ENCODE results near the gene UPK3BL1.
"Not testable (repeated sequence)": the region's sequence is repeated elsewhere in the genome, so short reads cannot be mapped to it uniquely, and the experiment has no call there.

The UPK3BL1 gene

GRCh38 chr7:102671956-102672307 is 29.3 kb upstream of the UPK3BL1 start:
- WGBS, result no CpG with 5 or more reads among the region's 9 CpGs
- H3K36me3 ChIP-seq (ENCODE audit: control insufficient read depth in 1 of 2, insufficient read depth in 2 of 2, low read depth in 1 of 2, low read length in 2 of 2); H2BK12ac ChIP-seq (ENCODE audit: low read length in 2 of 2): not testable (repeated sequence)

DNA sequence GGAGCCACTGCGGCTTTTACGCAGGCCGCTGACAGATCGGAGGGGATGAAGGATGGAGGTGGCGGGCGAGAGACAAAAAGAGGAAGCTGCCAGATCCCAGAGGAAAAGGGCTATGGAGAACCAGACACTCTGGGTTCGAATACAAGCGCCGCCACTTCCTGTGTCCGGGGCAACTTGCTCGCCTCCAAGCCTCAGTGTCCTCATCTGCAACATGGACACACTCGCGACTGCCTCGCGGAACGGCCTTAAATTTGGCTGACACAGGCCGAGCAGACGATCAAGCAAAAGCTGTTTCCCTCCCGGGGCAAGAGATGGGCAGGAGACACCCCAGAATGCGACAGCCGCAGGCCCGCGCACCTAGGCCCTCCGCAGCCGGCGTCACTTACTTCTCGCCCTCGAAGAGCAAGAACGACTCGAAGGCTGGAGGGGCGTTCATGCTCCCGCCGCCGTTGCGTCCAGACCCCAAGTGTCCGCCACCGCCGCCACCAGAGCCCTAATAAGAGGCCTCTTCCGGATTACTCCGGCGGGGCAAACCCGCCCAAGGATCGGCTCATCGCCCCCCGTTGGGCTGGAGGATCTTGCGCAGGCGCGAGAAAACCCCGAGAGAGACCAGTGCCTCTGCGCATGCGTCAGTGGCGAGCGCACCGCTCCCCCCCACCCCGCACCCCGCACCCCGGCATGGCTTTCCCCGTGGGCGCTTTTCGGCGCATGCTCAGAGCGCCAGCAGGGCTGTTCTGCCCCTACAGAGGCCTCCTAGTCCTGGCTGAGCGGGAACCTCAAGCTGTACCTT is 28.8 kb upstream of the UPK3BL1 start, which contains the start of gene POLR2J2:
Gene POLR2J2 (minus strand): TSS at position 498 of the 790 bp plus-strand sequence. CDS start 62 bp downstream, at position 436.
- H3K4me1 ChIP-seq (ENCODE audit: control insufficient read depth, insufficient read depth, low read depth, low read length); H3K18ac ChIP-seq (ENCODE audit: low read depth in 1 of 2, low read length in 2 of 2); H3K27ac ChIP-seq (ENCODE audit: low read length, poor library complexity, severe bottlenecking); H3K14ac ChIP-seq (ENCODE audit: low read length in 2 of 2); H2BK5ac ChIP-seq (ENCODE audit: low read depth, low read length, poor library complexity, severe bottlenecking); DNase-seq; H3K9me3 ChIP-seq (ENCODE audit: control insufficient read depth, low read length); H4K91ac ChIP-seq (ENCODE audit: low read length); H2BK120ac ChIP-seq (ENCODE audit: low read depth, low read length); H3K4me2 ChIP-seq (ENCODE audit: low read length, poor library complexity, severe bottlenecking); H3K79me1 ChIP-seq (replicated peaks; ENCODE audit: low read length, poor library complexity, severe bottlenecking); H3K27me3 ChIP-seq (ENCODE audit: control insufficient read depth in 1 of 2, insufficient read depth in 1 of 2, low read length in 2 of 2); H2BK12ac ChIP-seq (ENCODE audit: low read length in 2 of 2); H3K4ac ChIP-seq (ENCODE audit: low read depth in 1 of 2, low read length in 2 of 2); H2AFZ ChIP-seq (ENCODE audit: low read depth, low read length); H3K36me3 ChIP-seq (ENCODE audit: control insufficient read depth in 1 of 2, insufficient read depth in 2 of 2, low read depth in 1 of 2, low read length in 2 of 2); H3K4me3 ChIP-seq (ENCODE audit: insufficient read depth in 1 of 2, low read depth in 1 of 2, low read length in 2 of 2); H2AK5ac ChIP-seq (ENCODE audit: low read length, severe bottlenecking); H3K9ac ChIP-seq (ENCODE audit: low read length); H2BK15ac ChIP-seq (ENCODE audit: low read depth, poor library complexity, severe bottlenecking); H4K8ac ChIP-seq (ENCODE audit: low read length); H3K23ac ChIP-seq (ENCODE audit: low read length in 2 of 2): not testable (repeated sequence)
- no CpG with 5 or more reads among the region's 63 CpGs for WGBS

More at GRCh38 chr7:102671956-102672307, 29.3 kb upstream of the UPK3BL1 start:
- H2BK120ac ChIP-seq (ENCODE audit: low read depth, low read length); H2BK5ac ChIP-seq (ENCODE audit: low read depth, low read length, poor library complexity, severe bottlenecking); H3K4me1 ChIP-seq (ENCODE audit: control insufficient read depth, insufficient read depth, low read depth, low read length); DNase-seq; H3K79me1 ChIP-seq (replicated peaks; ENCODE audit: low read length, poor library complexity, severe bottlenecking); H3K4me3 ChIP-seq (ENCODE audit: insufficient read depth in 1 of 2, low read depth in 1 of 2, low read length in 2 of 2); H3K23ac ChIP-seq (ENCODE audit: low read length in 2 of 2); H2BK15ac ChIP-seq (ENCODE audit: low read depth, poor library complexity, severe bottlenecking); H3K18ac ChIP-seq (ENCODE audit: low read depth in 1 of 2, low read length in 2 of 2); H2AK5ac ChIP-seq (ENCODE audit: low read length, severe bottlenecking); H4K91ac ChIP-seq (ENCODE audit: low read length); H3K4me2 ChIP-seq (ENCODE audit: low read length, poor library complexity, severe bottlenecking); H3K4ac ChIP-seq (ENCODE audit: low read depth in 1 of 2, low read length in 2 of 2); H3K14ac ChIP-seq (ENCODE audit: low read length in 2 of 2); H3K27me3 ChIP-seq (ENCODE audit: control insufficient read depth in 1 of 2, insufficient read depth in 1 of 2, low read length in 2 of 2); H2AFZ ChIP-seq (ENCODE audit: low read depth, low read length); H3K9me3 ChIP-seq (ENCODE audit: control insufficient read depth, low read length); H4K8ac ChIP-seq (ENCODE audit: low read length); H3K9ac ChIP-seq (ENCODE audit: low read length); H3K27ac ChIP-seq (ENCODE audit: low read length, poor library complexity, severe bottlenecking): not testable (repeated sequence)

DNA sequence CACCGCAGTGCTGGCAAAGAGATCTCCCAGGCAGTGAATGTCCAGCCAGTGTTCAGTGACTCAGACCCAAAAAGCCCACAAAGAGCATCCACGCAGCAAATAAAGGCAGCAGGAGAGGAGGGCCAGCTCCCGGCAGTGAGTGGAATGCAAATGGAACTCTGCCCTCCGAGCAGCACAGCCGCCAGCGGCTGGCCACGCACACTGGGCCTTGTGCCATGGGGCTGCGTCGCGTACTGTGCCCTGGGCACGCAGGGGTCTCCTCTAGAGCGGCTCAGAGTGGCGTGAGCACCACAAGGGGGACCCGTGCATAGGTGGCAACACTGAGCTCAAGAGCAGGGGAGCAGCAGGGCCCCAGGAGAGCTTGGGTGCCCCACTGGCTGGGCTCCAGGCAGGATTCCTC is 24.9 kb upstream of the UPK3BL1 start:
- H3K9me3 ChIP-seq (ENCODE audit: control insufficient read depth, low read length); H3K27ac ChIP-seq (ENCODE audit: low read length, poor library complexity, severe bottlenecking); H3K9ac ChIP-seq (ENCODE audit: low read length); H4K91ac ChIP-seq (ENCODE audit: low read length); H3K14ac ChIP-seq (ENCODE audit: low read length in 2 of 2); H2BK5ac ChIP-seq (ENCODE audit: low read depth, low read length, poor library complexity, severe bottlenecking); H2AFZ ChIP-seq (ENCODE audit: low read depth, low read length); H3K79me1 ChIP-seq (replicated peaks; ENCODE audit: low read length, poor library complexity, severe bottlenecking); H4K8ac ChIP-seq (ENCODE audit: low read length); H2BK120ac ChIP-seq (ENCODE audit: low read depth, low read length); H3K27me3 ChIP-seq (ENCODE audit: control insufficient read depth in 1 of 2, insufficient read depth in 1 of 2, low read length in 2 of 2); H3K4me1 ChIP-seq (ENCODE audit: control insufficient read depth, insufficient read depth, low read depth, low read length); H3K36me3 ChIP-seq (ENCODE audit: control insufficient read depth in 1 of 2, insufficient read depth in 2 of 2, low read depth in 1 of 2, low read length in 2 of 2); DNase-seq; H3K18ac ChIP-seq (ENCODE audit: low read depth in 1 of 2, low read length in 2 of 2); H3K4me3 ChIP-seq (ENCODE audit: insufficient read depth in 1 of 2, low read depth in 1 of 2, low read length in 2 of 2); H2AK5ac ChIP-seq (ENCODE audit: low read length, severe bottlenecking); H3K23ac ChIP-seq (ENCODE audit: low read length in 2 of 2); H2BK12ac ChIP-seq (ENCODE audit: low read length in 2 of 2); H3K4ac ChIP-seq (ENCODE audit: low read depth in 1 of 2, low read length in 2 of 2); H3K4me2 ChIP-seq (ENCODE audit: low read length, poor library complexity, severe bottlenecking); H2BK15ac ChIP-seq (ENCODE audit: low read depth, poor library complexity, severe bottlenecking): not testable (repeated sequence)
- WGBS, result no CpG with 5 or more reads among the region's 14 CpGs

- H3K27ac ChIP-seq (ENCODE audit: low read length, poor library complexity, severe bottlenecking); H3K4ac ChIP-seq (ENCODE audit: low read depth in 1 of 2, low read length in 2 of 2); H3K9me3 ChIP-seq (ENCODE audit: control insufficient read depth, low read length); H3K9ac ChIP-seq (ENCODE audit: low read length); H2AFZ ChIP-seq (ENCODE audit: low read depth, low read length); H3K14ac ChIP-seq (ENCODE audit: low read length in 2 of 2); H2BK120ac ChIP-seq (ENCODE audit: low read depth, low read length); H3K4me1 ChIP-seq (ENCODE audit: control insufficient read depth, insufficient read depth, low read depth, low read length); H2BK12ac ChIP-seq (ENCODE audit: low read length in 2 of 2); H3K23ac ChIP-seq (ENCODE audit: low read length in 2 of 2); H2BK5ac ChIP-seq (ENCODE audit: low read depth, low read length, poor library complexity, severe bottlenecking); H3K4me3 ChIP-seq (ENCODE audit: insufficient read depth in 1 of 2, low read depth in 1 of 2, low read length in 2 of 2); H3K18ac ChIP-seq (ENCODE audit: low read depth in 1 of 2, low read length in 2 of 2); H2BK15ac ChIP-seq (ENCODE audit: low read depth, poor library complexity, severe bottlenecking); DNase-seq; H4K8ac ChIP-seq (ENCODE audit: low read length); H3K27me3 ChIP-seq (ENCODE audit: control insufficient read depth in 1 of 2, insufficient read depth in 1 of 2, low read length in 2 of 2); H3K79me1 ChIP-seq (replicated peaks; ENCODE audit: low read length, poor library complexity, severe bottlenecking); H4K91ac ChIP-seq (ENCODE audit: low read length); H3K36me3 ChIP-seq (ENCODE audit: control insufficient read depth in 1 of 2, insufficient read depth in 2 of 2, low read depth in 1 of 2, low read length in 2 of 2); H2AK5ac ChIP-seq (ENCODE audit: low read length, severe bottlenecking); H3K4me2 ChIP-seq (ENCODE audit: low read length, poor library complexity, severe bottlenecking): not testable (repeated sequence)
- WGBS, result no CpG with 5 or more reads among the region's 16 CpGs
These were observed 24.3 kb upstream of the UPK3BL1 start for GRCh38 chr7:102666850-102667249.

Measured in mesenchymal stem cell (in vitro differentiated cells and primary cell).